Measurements from ENCODE around the gene SLC2A9. TPM values are rescaled to one million over a fixed set of nuclear protein-coding genes. Genes with fewer than 3 reads are reported as not detected.
A peak's percentile ranks its signal among the peaks of the same experiment; 100 is the strongest.

The SLC2A9 gene
- total and polyA plus RNA-seq, 2 of the 4 experiments (the other 2 are of a cell fraction) = 0.72 to 2.1 TPM

DNA sequence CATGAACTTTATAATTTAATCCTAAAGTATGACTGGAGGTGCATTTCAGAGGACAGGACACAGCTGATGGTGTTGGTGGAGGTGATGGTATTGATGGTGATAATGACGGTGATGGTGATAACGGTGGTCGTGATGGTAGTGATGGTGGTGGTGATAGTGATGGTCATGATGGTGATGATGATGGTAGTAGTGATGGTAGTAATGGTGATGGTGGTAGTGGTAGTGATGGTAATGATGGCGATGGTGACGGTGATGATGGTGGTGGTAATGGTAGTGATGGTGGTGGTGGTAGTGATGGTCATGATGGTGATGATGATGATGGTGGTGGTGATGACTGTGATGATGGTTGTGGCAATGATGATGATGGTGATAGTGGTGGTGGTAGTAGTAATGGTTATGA is 40.4 kb downstream of the SLC2A9 start:
- Histone ChIP-seq H4K5ac (ENCODE audit: low read depth, low read length) (no peak overlapping the region), H4K20me1 (ENCODE audit: insufficient read depth, low read length) (no peaks in the 10 kb centered on the region), H2BK15ac (ENCODE audit: low read depth, low read length) (no peak overlapping the region), H4K91ac (ENCODE audit: insufficient read depth, low read depth, low read length) (no peak overlapping the region), H3K4ac (ENCODE audit: low read depth, low read length) (no peak overlapping the region), H3K14ac (replicated peaks; ENCODE audit: low read depth, low read length) (no peak overlapping the region), H2AFZ (replicated peaks; ENCODE audit: low read length, poor library complexity) (no peak overlapping the region), H2AK5ac (ENCODE audit: low read depth, low read length) (0 out of 2 replicates have a peak overlapping the region, but pooled peaks have one; percentile 0), H3K79me1 (ENCODE audit: low read depth in 1 of 2, low read length in 2 of 2) (no peaks in the 10 kb centered on the region), H3K4me3 (ENCODE audit: insufficient read depth, low read depth, low read length) (no peak overlapping the region), H2BK20ac (ENCODE audit: low read depth, low read length) (no peak overlapping the region), H2BK120ac (ENCODE audit: low read depth, low read length) (no peak overlapping the region), H3K4me1 (ENCODE audit: control insufficient read depth, insufficient read depth, low read length) (no peaks in the 10 kb centered on the region; the same call in 1 of the 2 replicates), H2BK5ac (ENCODE audit: low read depth, low read length, poor library complexity, severe bottlenecking) (no peak overlapping the region), H3K27me3 (ENCODE audit: control insufficient read depth, insufficient read depth, low read length) (no peaks in the 10 kb centered on the region; the same call in 1 of the 2 replicates), H3K9me1 (ENCODE audit: insufficient read depth, low read length) (no peaks in the 10 kb centered on the region), H2AK9ac (replicated peaks; ENCODE audit: low read depth, low read length, poor library complexity) (no peak overlapping the region), H3K23ac (ENCODE audit: low read depth, low read length) (no peak overlapping the region), H3K27ac (ENCODE audit: insufficient read depth, low read length) (no peak overlapping the region), H3K18ac (ENCODE audit: low read depth, low read length) (no peak overlapping the region), H3K36me3 (ENCODE audit: control insufficient read depth, insufficient read depth, low read length) (no peaks in the 10 kb centered on the region), H3K4me2 (ENCODE audit: low read depth, low read length) (no peak overlapping the region), H3K9me3 (ENCODE audit: control insufficient read depth, insufficient read depth, low read length) (no peaks in the 10 kb centered on the region), H4K8ac (ENCODE audit: low read depth in 2 of 2, low read length in 2 of 2) (no peak overlapping the region), H3K9ac (ENCODE audit: low read depth, low read length) (no peak overlapping the region), H3K56ac (ENCODE audit: extremely low read depth, insufficient read depth, low read length) (no peak overlapping the region)
- CTCF ChIA-PET = no interaction called here
- dilution Hi-C loops (cut with HindIII; ENCODE audit: low sequenced_read_pairs, unreplicated experiment) (no loop called here), intact Hi-C loops (cut with micrococcal nuclease) (no loop called here), in situ Hi-C loops (cut with MboI; ENCODE audit: low sequenced_read_pairs) (no loop called here)
- no TSS peak for BruUV-seq (replicated peaks)
- DNase-seq (no peak), ATAC-seq (ENCODE audit: low read depth) (no peak)
- TF ChIP-seq POLR2A (IDR thresholded peaks at IDR 0.05; ENCODE audit: low read depth, low read length) = no peak
- TF ChIP-seq SMC3 (IDR thresholded peaks at IDR 0.05; ENCODE audit: low read depth, low read length) = no peak
- no peak for TF ChIP-seq FOS (IDR thresholded peaks at IDR 0.05; ENCODE audit: low read depth, low read length)
- TF ChIP-seq, protein P1, sequence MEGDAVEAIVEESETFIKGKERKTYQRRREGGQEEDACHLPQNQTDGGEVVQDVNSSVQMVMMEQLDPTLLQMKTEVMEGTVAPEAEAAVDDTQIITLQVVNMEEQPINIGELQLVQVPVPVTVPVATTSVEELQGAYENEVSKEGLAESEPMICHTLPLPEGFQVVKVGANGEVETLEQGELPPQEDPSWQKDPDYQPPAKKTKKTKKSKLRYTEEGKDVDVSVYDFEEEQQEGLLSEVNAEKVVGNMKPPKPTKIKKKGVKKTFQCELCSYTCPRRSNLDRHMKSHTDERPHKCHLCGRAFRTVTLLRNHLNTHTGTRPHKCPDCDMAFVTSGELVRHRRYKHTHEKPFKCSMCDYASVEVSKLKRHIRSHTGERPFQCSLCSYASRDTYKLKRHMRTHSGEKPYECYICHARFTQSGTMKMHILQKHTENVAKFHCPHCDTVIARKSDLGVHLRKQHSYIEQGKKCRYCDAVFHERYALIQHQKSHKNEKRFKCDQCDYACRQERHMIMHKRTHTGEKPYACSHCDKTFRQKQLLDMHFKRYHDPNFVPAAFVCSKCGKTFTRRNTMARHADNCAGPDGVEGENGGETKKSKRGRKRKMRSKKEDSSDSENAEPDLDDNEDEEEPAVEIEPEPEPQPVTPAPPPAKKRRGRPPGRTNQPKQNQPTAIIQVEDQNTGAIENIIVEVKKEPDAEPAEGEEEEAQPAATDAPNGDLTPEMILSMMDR (conservative IDR thresholded peaks at IDR 0.05; ENCODE audit: low read depth, low read length) = no peak
- no peak for TF ChIP-seq MXI1 (IDR thresholded peaks at IDR 0.05; ENCODE audit: borderline replicate concordance, low read depth, low read length)
- TF ChIP-seq MAZ (IDR thresholded peaks at IDR 0.05; ENCODE audit: borderline replicate concordance, low read depth, low read length) = no peak
- no peak for TF ChIP-seq RCOR1 (IDR thresholded peaks at IDR 0.05; ENCODE audit: insufficient replicate concordance, low read length)
- TF ChIP-seq NFE2L2 (IDR thresholded peaks at IDR 0.05; ENCODE audit: low read depth, low read length) = no peak
- no peak for TF ChIP-seq CHD1 (IDR thresholded peaks at IDR 0.05; ENCODE audit: low read depth, low read length)
- no peak for TF ChIP-seq RAD21 (IDR thresholded peaks at IDR 0.05; ENCODE audit: low read length)
- TF ChIP-seq, protein P2, sequence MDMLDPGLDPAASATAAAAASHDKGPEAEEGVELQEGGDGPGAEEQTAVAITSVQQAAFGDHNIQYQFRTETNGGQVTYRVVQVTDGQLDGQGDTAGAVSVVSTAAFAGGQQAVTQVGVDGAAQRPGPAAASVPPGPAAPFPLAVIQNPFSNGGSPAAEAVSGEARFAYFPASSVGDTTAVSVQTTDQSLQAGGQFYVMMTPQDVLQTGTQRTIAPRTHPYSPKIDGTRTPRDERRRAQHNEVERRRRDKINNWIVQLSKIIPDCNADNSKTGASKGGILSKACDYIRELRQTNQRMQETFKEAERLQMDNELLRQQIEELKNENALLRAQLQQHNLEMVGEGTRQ (IDR thresholded peaks at IDR 0.05; ENCODE audit: low read depth, low read length) = no peak
- TF ChIP-seq RFX5 (IDR thresholded peaks at IDR 0.05; ENCODE audit: low read depth, low read length) = no peak
- no peak for TF ChIP-seq MAFK (IDR thresholded peaks at IDR 0.05; ENCODE audit: low read depth, low read length)
- POLR2A ChIA-PET (ENCODE audit: unreplicated experiment) = no interaction called here
- WGBS, 2 experiments (ENCODE audit: extremely low coverage in 2 of 2, insufficient read length in 1 of 2) = 90% methylated on average over 5 of the region's 5 CpGs; no CpG with 5 or more reads in 1 of the 2 experiments
